Ectodermal cell (in vitro differentiated cells): Measurements from ENCODE around the gene INHBA. TPM values are rescaled to one million over a fixed set of nuclear protein-coding genes. Genes with fewer than 3 reads are reported as not detected.

Source experiments
- H3K27ac ChIP-seq: 2 replicates; pipeline ENCODE4 v1.7.0; 2013; ENCODE audit warnings: mild to moderate bottlenecking, low read depth, low read length; ENCODE audit not compliant: insufficient read depth, poor library complexity, severe bottlenecking
- H3K27me3 ChIP-seq: 2 replicates; pipeline ENCODE4 v1.7.0; 2013; ENCODE audit warnings: mild to moderate bottlenecking, low read length; ENCODE audit not compliant: insufficient read depth, control insufficient read depth, poor library complexity, severe bottlenecking
- H3K36me3 ChIP-seq: one replicate; pipeline ENCODE4 v1.7.0; 2013; ENCODE audit warnings: low read length; ENCODE audit not compliant: control insufficient read depth, insufficient read depth
- H3K4me1 ChIP-seq: one replicate; pipeline ENCODE4 v1.7.0; 2013; ENCODE audit warnings: low read length; ENCODE audit not compliant: control insufficient read depth, insufficient read depth
- H3K4me3 ChIP-seq: 2 replicates; pipeline ENCODE4 v1.7.0; 2013; ENCODE audit warnings: low read depth, low read length, control low read depth; ENCODE audit not compliant: insufficient read depth
- H3K9me3 ChIP-seq: 2 replicates; pipeline ENCODE4 v1.7.0; 2013; ENCODE audit warnings: mild to moderate bottlenecking, low read length, moderate library complexity; ENCODE audit not compliant: control insufficient read depth
- WGBS, 2 experiments: methylation state at CpG; one replicate each; pipeline ENCODE4 v1.1.7; 2013; ENCODE audit warnings: missing lambda C conversion rate in 2 of 2; 5-methylcytosine and 5-hydroxymethylcytosine counted together
- polyA plus RNA-seq, 4 experiments: library from polyadenylated mRNA; stranded (reverse); fragments of 50-300 nt; gene quantifications; one replicate each; pipeline ENCODE4 v1.2.3, GENCODE V29; 2013

INHBA gene
- not detected for polyA plus RNA-seq (2013, experiment 1 of 4)
- not detected for polyA plus RNA-seq (2013, experiment 2 of 4)
- 0.16 TPM for polyA plus RNA-seq (2013, experiment 3 of 4)
- polyA plus RNA-seq (2013, experiment 4 of 4), result 0.08 TPM

DNA sequence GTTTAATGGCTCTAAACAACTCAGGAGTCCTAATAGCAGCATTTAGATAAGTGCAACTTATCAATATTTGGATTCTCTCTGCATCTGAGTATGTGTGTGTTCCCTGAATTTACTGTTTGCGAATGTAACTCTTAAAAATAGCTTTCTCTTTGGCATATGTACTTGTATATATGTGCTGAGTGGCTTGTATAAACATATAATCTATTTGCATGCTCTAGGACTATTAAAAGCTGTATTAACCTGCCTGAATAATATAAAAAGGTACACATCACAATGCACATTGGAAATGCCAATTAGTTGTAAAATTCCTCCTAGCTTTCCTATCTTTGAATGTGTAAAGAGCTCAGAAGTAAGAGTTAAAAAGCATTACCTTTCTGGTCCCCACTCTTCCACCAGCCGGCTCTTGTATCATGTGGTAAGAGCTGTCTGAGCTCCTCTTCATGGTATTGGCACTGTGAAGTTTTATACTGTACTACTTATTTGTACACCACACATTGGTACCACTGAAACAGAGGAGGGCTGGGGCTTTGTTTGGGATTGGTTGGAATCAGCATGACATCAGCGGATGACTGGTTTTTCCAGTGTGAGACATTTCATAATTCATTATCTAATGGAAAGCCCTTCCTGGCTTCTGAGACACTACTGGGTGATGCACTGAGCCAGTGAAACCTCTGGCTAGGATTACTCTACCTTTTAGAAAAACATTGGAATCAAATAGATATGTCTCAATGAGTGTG is at the start of gene INHBA:
INHBA (minus strand) TSS at position 456 of the 737 bp plus-strand sequence. CDS start 2,716 bp downstream, outside the sequence.
- Histone ChIP-seq H3K9me3 (no peaks in the 10 kb centered on the region), H3K36me3 (no peaks in the 10 kb centered on the region), H3K27me3 (peaks cover 71% of the 10 kb centered on the region), H3K27ac (no peak within 1 kb of the TSS), H3K4me1 (peaks cover 10% of the 10 kb centered on the region), H3K4me3 (no peak within 1 kb of the TSS)
- WGBS, 2 experiments, result 82 to 100% methylated on average over 1 to 3 of the region's 3 CpGs

GRCh38 chr7:41752615-41753014 is 49.7 kb upstream of the INHBA start:
- 90 to 93% methylated on average over 2 of the region's 2 CpGs for WGBS, 2 experiments
- no peak overlapping the region for H3K4me3 ChIP-seq
- no peaks in the 10 kb centered on the region for H3K36me3 ChIP-seq
- H3K4me1 ChIP-seq, result no peaks in the 10 kb centered on the region
- H3K27me3 ChIP-seq, result no peaks in the 10 kb centered on the region
- H3K27ac ChIP-seq, result no peak overlapping the region
- H3K9me3 ChIP-seq, result peaks cover 9% of the 10 kb centered on the region

GRCh38 chr7:41750661-41751540 is 48.0 kb upstream of the INHBA start:
- Histone ChIP-seq H3K27ac (no peak overlapping the region), H3K36me3 (no peaks in the 10 kb centered on the region), H3K4me1 (no peaks in the 10 kb centered on the region), H3K9me3 (peaks cover 9% of the 10 kb centered on the region), H3K4me3 (no peak overlapping the region), H3K27me3 (no peaks in the 10 kb centered on the region)
- WGBS, 2 experiments, result 79 to 93% methylated on average over 1 of the region's 1 CpG

DNA sequence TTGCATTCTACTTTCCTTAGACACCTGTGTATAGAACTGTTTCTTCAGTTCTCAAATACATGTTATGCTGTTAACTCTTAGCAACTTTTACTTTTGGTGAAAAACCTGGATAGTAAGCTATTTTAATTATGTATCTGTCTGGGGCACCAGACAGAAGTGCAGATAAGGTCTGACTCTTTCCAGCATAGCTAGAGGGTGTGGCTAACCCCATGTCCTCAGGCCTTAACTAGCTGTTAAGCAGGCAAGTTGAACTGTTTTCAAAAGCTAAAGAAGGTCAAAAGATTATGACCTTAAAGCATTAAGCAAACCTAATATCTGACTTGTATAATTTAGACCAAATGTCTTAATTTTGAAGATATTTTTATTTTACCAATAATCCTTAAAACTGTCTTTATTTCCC is 45.1 kb upstream of the INHBA start:
- Histone ChIP-seq H3K36me3 (no peaks in the 10 kb centered on the region), H3K27ac (no peak overlapping the region), H3K9me3 (peaks cover 4% of the 10 kb centered on the region), H3K27me3 (no peaks in the 10 kb centered on the region), H3K4me1 (no peaks in the 10 kb centered on the region), H3K4me3 (no peak overlapping the region)

DNA sequence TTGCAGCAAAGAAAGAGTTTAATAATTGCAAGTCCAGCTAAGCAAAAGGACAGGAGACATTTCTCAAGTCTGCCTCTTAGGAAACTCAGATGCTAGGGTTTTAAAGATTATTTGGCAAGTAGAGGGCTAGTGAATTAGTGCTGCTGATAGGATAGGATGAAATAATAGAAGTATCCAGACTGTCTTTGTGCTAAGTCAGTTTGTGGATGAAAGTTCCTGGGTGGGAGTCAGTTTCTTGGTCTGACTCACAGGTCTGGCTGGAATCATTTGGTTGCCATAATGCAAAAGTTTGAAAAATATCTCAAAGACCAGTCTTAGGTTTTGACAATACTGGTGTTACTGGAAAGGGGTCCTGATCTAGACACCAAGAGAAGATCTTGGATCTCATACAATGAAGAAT is 42.6 kb upstream of the INHBA start:
- H3K4me3 ChIP-seq, result no peak overlapping the region
- peaks cover 4% of the 10 kb centered on the region for H3K9me3 ChIP-seq
- H3K36me3 ChIP-seq, result no peaks in the 10 kb centered on the region
- no peak overlapping the region for H3K27ac ChIP-seq
- H3K27me3 ChIP-seq, result no peaks in the 10 kb centered on the region
- H3K4me1 ChIP-seq, result no peaks in the 10 kb centered on the region

DNA sequence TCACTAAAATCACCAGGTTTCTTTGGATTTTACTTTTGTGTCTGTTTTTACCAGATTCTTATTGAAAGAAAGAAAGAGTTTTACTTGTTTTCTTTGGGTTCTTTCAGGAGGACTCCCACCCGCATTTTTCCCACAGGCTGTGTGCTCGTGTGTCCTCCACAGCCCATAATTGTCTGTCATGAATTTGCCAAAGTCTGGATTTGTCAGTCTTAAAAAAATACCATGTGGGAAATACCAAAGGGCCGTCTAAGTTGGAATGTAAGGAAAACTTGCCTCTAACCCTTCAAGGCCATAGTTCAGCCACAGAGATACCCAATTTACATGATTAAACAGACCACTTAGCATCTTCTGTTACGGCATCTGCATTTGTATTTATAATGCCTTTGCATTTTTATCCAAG is 41.3 kb upstream of the INHBA start:
- no peaks in the 10 kb centered on the region for H3K36me3 ChIP-seq
- no peaks in the 10 kb centered on the region for H3K4me1 ChIP-seq
- peaks cover 4% of the 10 kb centered on the region for H3K9me3 ChIP-seq
- no peak overlapping the region for H3K27ac ChIP-seq
- WGBS, 2 experiments, result 88 to 92% methylated on average over 3 to 4 of the region's 4 CpGs
- no peaks in the 10 kb centered on the region for H3K27me3 ChIP-seq
- H3K4me3 ChIP-seq, result no peak overlapping the region

GRCh38 chr7:41742401-41743020 is 39.6 kb upstream of the INHBA start:
- Histone ChIP-seq H3K27me3 (no peaks in the 10 kb centered on the region), H3K4me1 (no peaks in the 10 kb centered on the region), H3K36me3 (no peaks in the 10 kb centered on the region), H3K9me3 (no peaks in the 10 kb centered on the region), H3K27ac (no peak overlapping the region), H3K4me3 (no peak overlapping the region)
- WGBS, 2 experiments, result 88 to 90% methylated on average over 2 of the region's 2 CpGs

DNA sequence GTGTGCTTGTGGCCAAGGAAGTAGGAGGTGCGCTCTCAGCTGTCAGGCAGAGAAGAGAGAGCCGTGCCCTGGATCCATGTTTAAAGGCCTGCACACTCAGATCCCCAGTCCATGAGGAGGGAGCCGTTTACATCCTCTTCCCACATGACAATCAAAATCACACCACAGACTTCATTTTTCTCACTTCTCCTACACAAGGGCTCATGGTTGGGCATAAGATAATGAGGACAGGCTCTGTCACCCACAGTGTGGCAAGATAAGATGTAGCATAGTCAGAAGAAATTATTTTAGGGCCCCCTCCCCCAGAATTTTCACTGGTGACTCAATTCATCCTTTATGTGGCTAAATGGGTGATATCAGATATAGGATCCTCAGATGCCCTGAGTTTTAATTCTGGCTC is 35.9 kb upstream of the INHBA start:
- H3K27ac ChIP-seq, result no peak overlapping the region
- H3K9me3 ChIP-seq, result no peaks in the 10 kb centered on the region
- H3K36me3 ChIP-seq, result no peaks in the 10 kb centered on the region
- 86 to 89% methylated on average over 3 of the region's 3 CpGs for WGBS, 2 experiments
- H3K4me3 ChIP-seq, result no peak overlapping the region
- H3K27me3 ChIP-seq, result no peaks in the 10 kb centered on the region
- H3K4me1 ChIP-seq, result no peaks in the 10 kb centered on the region

DNA sequence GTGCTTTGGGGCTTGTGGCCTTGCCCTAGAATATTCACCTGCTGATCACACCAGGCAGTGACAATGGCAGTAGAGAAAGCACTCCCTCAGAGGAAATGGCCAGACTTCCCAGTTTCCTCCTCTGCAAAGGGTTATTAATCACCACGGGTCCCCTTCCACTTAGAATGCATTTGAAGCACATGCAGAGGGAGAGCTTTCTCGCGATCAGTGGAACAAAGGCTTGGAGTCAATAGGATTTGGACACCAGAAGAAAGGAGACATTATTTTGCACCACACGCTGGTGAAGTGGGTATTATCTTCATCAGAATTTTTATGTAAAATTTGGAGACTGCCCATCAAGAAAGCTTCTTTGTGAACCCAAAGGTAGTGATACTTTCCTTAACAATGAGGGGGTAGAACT is 35.4 kb upstream of the INHBA start:
- no peak overlapping the region for H3K4me3 ChIP-seq
- H3K4me1 ChIP-seq, result no peaks in the 10 kb centered on the region
- no peaks in the 10 kb centered on the region for H3K9me3 ChIP-seq
- no peak overlapping the region for H3K27ac ChIP-seq
- no peaks in the 10 kb centered on the region for H3K27me3 ChIP-seq
- WGBS, 2 experiments, result 77 to 83% methylated on average over 4 of the region's 4 CpGs
- H3K36me3 ChIP-seq, result no peaks in the 10 kb centered on the region

GRCh38 chr7:41735206-41735605 is 32.3 kb upstream of the INHBA start:
- Histone ChIP-seq H3K9me3 (no peaks in the 10 kb centered on the region), H3K36me3 (no peaks in the 10 kb centered on the region), H3K27ac (no peak overlapping the region), H3K4me3 (no peak overlapping the region), H3K4me1 (no peaks in the 10 kb centered on the region), H3K27me3 (no peaks in the 10 kb centered on the region)
- WGBS, 2 experiments, result 94 to 100% methylated on average over 2 of the region's 3 CpGs
